Measurements from ENCODE around the gene NCF4. TPM values are rescaled to one million over a fixed set of nuclear protein-coding genes. Genes with fewer than 3 reads are reported as not detected.

Gene NCF4
- total RNA-seq, 1 experiment from 2014 or later: not detected

- Histone ChIP-seq H3K4me1 (ENCODE audit: control insufficient read depth, insufficient read depth, low read length) (no peaks in the 10 kb centered on the region), H3K9me3 (ENCODE audit: control insufficient read depth, insufficient read depth, low read depth, low read length) (no peaks in the 10 kb centered on the region), H3K27ac (ENCODE audit: low read length) (no peak overlapping the region), H3K4me3 (ENCODE audit: low read depth in 2 of 2, low read length in 2 of 2) (no peak overlapping the region), H3K27me3 (ENCODE audit: control insufficient read depth, insufficient read depth, low read length) (peaks cover 2% of the 10 kb centered on the region; the same call in 1 of the 2 replicates), H3K36me3 (ENCODE audit: control insufficient read depth, insufficient read depth, low read length) (no peaks in the 10 kb centered on the region)
- DNase-seq (ENCODE audit: low read depth, low spot score) (no peak), ATAC-seq (no peak)
- TF ChIP-seq REST (IDR thresholded peaks at IDR 0.05; ENCODE audit: insufficient read depth in 1 of 2, low read depth in 2 of 2, low read length in 1 of 2) (no peak), TCF7L2 (IDR thresholded peaks at IDR 0.05; ENCODE audit: low read depth, low read length) (no peak), CTCF (IDR thresholded peaks at IDR 0.05) (no peak)
- in situ Hi-C loops (cut with HindIII; ENCODE audit: low pct_unique_long_range_greater_than_20kb, low sequenced_read_pairs) (no loop called here), intact Hi-C loops (cut with micrococcal nuclease; ENCODE audit: unreplicated experiment) (no loop called here)
- ChIA-PET POLR2A (no interaction called here), CTCF (no interaction called here)
- BruUV-seq (replicated peaks): no TSS peak
Measured at GRCh38 chr22:36918586-36919284, 57.9 kb downstream of the NCF4 start.

- Histone ChIP-seq H3K27ac (ENCODE audit: low read length) (no peak overlapping the region), H3K27me3 (ENCODE audit: control insufficient read depth, insufficient read depth, low read length) (peaks cover 2% of the 10 kb centered on the region; the same call in 1 of the 2 replicates), H3K9me3 (ENCODE audit: control insufficient read depth, insufficient read depth, low read depth, low read length) (no peaks in the 10 kb centered on the region), H3K4me1 (ENCODE audit: control insufficient read depth, insufficient read depth, low read length) (no peaks in the 10 kb centered on the region), H3K36me3 (ENCODE audit: control insufficient read depth, insufficient read depth, low read length) (no peaks in the 10 kb centered on the region), H3K4me3 (ENCODE audit: low read depth in 2 of 2, low read length in 2 of 2) (no peak overlapping the region)
- CTCF ChIA-PET: no interaction called here
- intact Hi-C loops (cut with micrococcal nuclease; ENCODE audit: unreplicated experiment) (no loop called here), in situ Hi-C loops (cut with HindIII; ENCODE audit: low pct_unique_long_range_greater_than_20kb, low sequenced_read_pairs) (no loop called here)
- TF ChIP-seq SIN3A (IDR thresholded peaks at IDR 0.05; ENCODE audit: borderline replicate concordance, insufficient read depth, low read depth, low read length) (no peak), CTCF (IDR thresholded peaks at IDR 0.05) (no peak), REST (IDR thresholded peaks at IDR 0.05; ENCODE audit: insufficient read depth in 1 of 2, low read depth in 2 of 2, low read length in 1 of 2) (no peak), TCF7L2 (IDR thresholded peaks at IDR 0.05; ENCODE audit: low read depth, low read length) (no peak), POLR2AphosphoS5 (IDR thresholded peaks at IDR 0.05; ENCODE audit: low read depth, low read length) (no peak)
- DNase-seq (ENCODE audit: low read depth, low spot score): no peak
- POLR2A ChIA-PET: no interaction called here
- no peak for ATAC-seq
- no TSS peak for BruUV-seq (replicated peaks)
Measured at GRCh38 chr22:36921309-36922104, 60.7 kb downstream of the NCF4 start.

Measured in Panc1 (cell line).